Measurements from ENCODE around the gene HCN4. TPM values are rescaled to one million over a fixed set of nuclear protein-coding genes. Genes with fewer than 3 reads are reported as not detected.

Gene HCN4
- total and polyA plus RNA-seq, 2 of the 8 experiments (the other 6 are each of a cell fraction or from before 2014, with no cell fraction given), result 3.7 to 8.5 TPM

- Histone ChIP-seq H4K91ac (replicated peaks; ENCODE audit: insufficient read length, low read length) (no peak overlapping the region), H3K4me3 (ENCODE audit: extremely low read depth in 1 of 4, insufficient read depth in 2 of 4, low read depth in 3 of 4, low read length in 4 of 4) (no peak overlapping the region), H2BK120ac (replicated peaks; ENCODE audit: low read depth, low read length) (no peak overlapping the region), H4K8ac (ENCODE audit: extremely low read depth, insufficient read depth, low read length) (no peak overlapping the region), H3K23ac (ENCODE audit: insufficient read length) (no peak overlapping the region), H2BK12ac (ENCODE audit: low read depth, low read length) (no peak overlapping the region), H2BK20ac (ENCODE audit: low read length) (no peak overlapping the region), H3K9ac (replicated peaks in 1 of 4; ENCODE audit: extremely low read depth in 1 of 4, low read depth in 3 of 4, low read length in 3 of 4) (no peak overlapping the region), H3K4me2 (ENCODE audit: insufficient read depth in 1 of 2, low read depth in 2 of 2, low read length in 2 of 2) (no peak overlapping the region), H4K5ac (ENCODE audit: insufficient read length, low read depth, low read length) (no peak overlapping the region), H3K14ac (ENCODE audit: insufficient read length) (no peak overlapping the region), H3K4ac (replicated peaks; ENCODE audit: insufficient read length, low read depth, low read length) (no peak overlapping the region), H3K79me1 (ENCODE audit: low read depth, low read length) (no peaks in the 10 kb centered on the region; the same call in 1 of the 2 replicates), H3K27me3 (replicated peaks in 1 of 4; ENCODE audit: control insufficient read depth in 3 of 4, extremely low read depth in 1 of 4, insufficient read depth in 3 of 4, low read length in 3 of 4) (no peaks in the 10 kb centered on the region; a peak in 1 of 7 replicates), H4K20me1 (replicated peaks in 1 of 2; ENCODE audit: control insufficient read depth in 1 of 2, insufficient read depth in 2 of 2, low read length in 2 of 2) (peaks cover 6 to 7% of the 10 kb centered on the region in 2 experiments), H3K79me2 (ENCODE audit: control insufficient read depth in 1 of 2, insufficient read depth in 2 of 2, low read length in 2 of 2) (no peaks in the 10 kb centered on the region), H3K23me2 (ENCODE audit: low read depth, low read length) (no peaks in the 10 kb centered on the region), H3K36me3 (ENCODE audit: control insufficient read depth in 2 of 4, insufficient read depth in 4 of 4, low read length in 3 of 4) (peaks cover 0 to 19% (median 7%) of the 10 kb centered on the region in 4 experiments; a peak in 5 of 8 replicates), H2BK15ac (ENCODE audit: low read length) (no peak overlapping the region), H3K27ac (ENCODE audit: low read depth, low read length) (no peak overlapping the region), H2AFZ (ENCODE audit: low read length) (no peak overlapping the region), H3K4me1 (replicated peaks in 1 of 4; ENCODE audit: control insufficient read depth in 3 of 4, insufficient read depth in 4 of 4, low read length in 3 of 4) (peaks cover 0 to 16% (median 11%) of the 10 kb centered on the region in 4 experiments; a peak in 6 of 7 replicates), H3K18ac (ENCODE audit: extremely low read depth, low read length) (no peak overlapping the region), H2AK5ac (ENCODE audit: low read depth, low read length) (no peak overlapping the region), H3K56ac (replicated peaks; ENCODE audit: insufficient read length, low read depth, low read length) (no peak overlapping the region), H3K9me3 (ENCODE audit: insufficient read depth in 2 of 2, low read depth in 1 of 2, low read length in 1 of 2) (no peaks in the 10 kb centered on the region), H2BK5ac (ENCODE audit: low read depth, low read length) (no peak overlapping the region)
- ChIA-PET CTCF (ENCODE audit: partially characterized antibody) (interaction anchor here (0.8 to 1.8 kb wide), 4 partner anchors 14 to 144 kb away, joined by 3 to 5 read pairs (median 4); no protein-coding TSS in a partner anchor), POLR2A (ENCODE audit: partially characterized antibody) (interaction anchor here (1.8 to 2.3 kb wide), 2 partner anchors 10 to 43 kb away, joined by 4 to 5 read pairs; no protein-coding TSS in a partner anchor)
- no peak for TF ChIP-seq EP300 (IDR thresholded peaks at IDR 0.05; ENCODE audit: borderline replicate concordance in 1 of 2, low read depth in 2 of 2, low read length in 2 of 2)
- TF ChIP-seq KDM4A (IDR thresholded peaks at IDR 0.05; ENCODE audit: low read depth, low read length, severe bottlenecking), result no peak
- FAIRE-seq (no peak), DNase-seq (ENCODE audit: low read depth in 1 of 2, low spot score in 2 of 2) (no peak)
- WGBS, 2 experiments (ENCODE audit: extremely low coverage in 1 of 2, insufficient coverage in 1 of 2, insufficient read length in 1 of 2, insufficient replicate concordance in 2 of 2, low coverage in 1 of 2, low lambda C conversion rate in 2 of 2, missing lambda C conversion rate in 1 of 2), result 71% methylated on average over 3 of the region's 3 CpGs; no CpG with 5 or more reads in 1 of the 2 experiments
Observed at GRCh38 chr15:73320619-73321180, 48.1 kb downstream of the HCN4 start.
